ENCODE results near the gene GCA.

- no peak for TF ChIP-seq SUZ12 (IDR thresholded peaks at IDR 0.05; ENCODE audit: extremely low read depth, insufficient read depth, insufficient read length)
- no peak for TF ChIP-seq YY1 (IDR thresholded peaks at IDR 0.05; ENCODE audit: insufficient read depth, insufficient read length)
- no peak for TF ChIP-seq ZNF274 (IDR thresholded peaks at IDR 0.05; ENCODE audit: low read depth, low read length)
Observed at GRCh38 chr2:162403884-162404283, 60.0 kb downstream of the GCA start.

Data from NT2/D1 (cell line).